ENCODE results near the gene UBTF.
A peak's percentile ranks its signal among the peaks of the same experiment; 100 is the strongest.
"Not testable (repeated sequence)": the region's sequence is repeated elsewhere in the genome, so short reads cannot be mapped to it uniquely, and the experiment has no call there.

The UBTF gene

DNA sequence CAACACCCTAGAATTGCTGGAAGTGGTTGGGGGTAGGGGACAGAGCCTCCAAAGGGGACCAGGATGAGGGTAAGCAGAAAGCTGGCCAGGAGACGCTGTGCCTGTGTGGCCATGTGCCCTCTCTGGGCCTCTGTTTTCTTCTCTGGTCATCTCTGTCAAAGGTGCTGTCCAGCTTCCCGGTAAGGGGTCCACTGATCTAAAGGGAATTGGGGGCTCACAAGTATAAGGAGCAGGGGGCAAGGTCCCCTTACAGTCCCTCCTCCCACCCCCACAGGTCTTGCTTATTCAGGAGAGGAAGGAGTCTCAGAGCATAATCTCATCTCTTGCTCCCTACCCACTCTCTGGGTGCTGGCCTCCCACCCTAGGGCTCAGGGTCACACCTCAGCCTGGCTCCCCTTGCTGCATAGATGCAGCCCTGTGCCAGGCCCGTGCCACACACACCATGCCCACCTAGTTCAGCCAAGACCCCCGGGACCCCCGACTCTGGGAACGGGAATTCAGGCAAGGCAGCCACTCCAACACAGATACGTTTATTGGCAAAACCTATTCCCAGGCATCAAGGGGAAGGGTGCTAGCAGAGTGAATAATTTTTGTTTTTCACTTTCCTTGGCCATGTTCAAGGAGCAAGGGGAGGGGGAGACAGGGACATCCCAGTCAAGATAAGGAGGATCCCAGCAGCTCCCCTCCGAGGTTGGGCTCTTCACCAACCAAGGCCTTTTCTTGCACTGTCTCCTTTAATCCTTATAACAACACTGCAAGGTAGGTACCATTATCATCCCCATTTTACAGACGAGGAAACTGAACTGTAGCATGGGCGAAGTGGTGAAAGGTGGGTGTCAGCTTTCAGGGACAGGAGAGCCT lies 28.6 kb upstream of the UBTF start:
- DNase-seq (ENCODE audit: low read depth in 1 of 2, low spot score in 1 of 2): no peak

DNA sequence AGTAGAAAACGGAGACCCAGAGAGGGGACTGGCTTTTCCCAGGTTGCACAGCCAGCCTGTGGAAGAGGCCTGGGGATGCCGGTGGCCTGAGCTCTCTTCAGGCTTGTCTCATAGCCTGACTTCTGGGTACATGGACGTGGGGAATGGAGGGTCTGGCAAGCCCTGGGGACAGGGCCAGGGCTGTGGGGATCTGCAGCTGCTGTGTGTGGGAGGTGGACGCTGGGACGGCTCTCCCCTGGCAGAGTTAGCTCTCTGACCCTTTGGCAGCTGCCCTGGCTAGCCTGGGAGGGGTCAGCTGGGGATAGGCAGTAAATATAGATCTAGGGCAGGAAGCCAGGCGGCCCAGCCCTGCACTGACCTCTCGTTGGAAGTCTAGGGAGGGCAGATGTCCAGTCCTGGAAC lies 28.0 kb upstream of the UBTF start:
- no peak for DNase-seq (ENCODE audit: low read depth in 1 of 2, low spot score in 1 of 2)

DNA sequence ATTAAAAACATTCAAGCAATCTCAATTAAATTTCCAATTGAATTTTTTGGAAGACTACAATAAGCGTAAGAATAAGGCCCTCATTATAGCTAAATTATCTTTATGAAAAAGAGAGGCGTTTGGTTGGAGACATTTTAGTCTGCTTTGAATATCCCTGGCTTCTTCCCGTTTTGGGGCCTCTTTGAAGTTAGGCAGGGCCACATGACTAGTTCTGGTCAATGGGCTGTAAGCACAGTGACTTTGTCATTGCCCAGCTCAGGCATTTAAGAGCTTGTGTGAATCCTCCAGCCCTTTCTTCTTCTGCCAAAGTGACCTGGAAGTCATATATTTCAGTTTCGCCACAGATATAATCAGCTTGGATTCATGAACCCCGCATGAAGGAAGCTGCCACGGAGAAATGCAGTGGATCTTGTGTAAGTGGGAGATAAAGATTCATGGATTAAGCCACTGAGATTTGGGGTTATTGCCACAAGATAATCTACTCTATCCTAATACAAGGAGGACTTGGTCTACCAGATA lies 21.7 kb upstream of the UBTF start:
- DNase-seq (ENCODE audit: low read depth in 1 of 2, low spot score in 1 of 2): no peak

DNA sequence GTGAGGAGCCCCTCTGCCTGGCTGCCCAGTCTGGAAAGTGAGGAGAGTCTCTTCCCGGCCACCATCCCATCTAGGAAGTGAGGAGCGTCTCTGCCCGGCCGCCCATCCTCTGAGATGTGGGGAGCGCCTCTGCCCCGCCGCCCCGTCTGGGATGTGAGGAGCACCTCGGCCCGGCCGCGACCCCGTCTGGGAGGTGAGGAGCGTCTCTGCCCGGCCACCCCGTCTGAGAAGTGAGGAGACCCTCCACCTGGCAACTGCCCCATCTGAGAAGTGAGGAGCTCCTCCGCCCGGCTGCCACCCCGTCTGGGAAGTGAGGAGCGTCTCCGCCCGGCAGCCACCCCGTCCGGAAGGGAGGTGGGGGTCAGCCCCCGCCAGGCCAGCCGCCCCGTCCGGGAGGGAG lies 18.4 kb upstream of the UBTF start:
- DNase-seq (ENCODE audit: low read depth in 1 of 2, low spot score in 1 of 2): not testable (repeated sequence)

DNA sequence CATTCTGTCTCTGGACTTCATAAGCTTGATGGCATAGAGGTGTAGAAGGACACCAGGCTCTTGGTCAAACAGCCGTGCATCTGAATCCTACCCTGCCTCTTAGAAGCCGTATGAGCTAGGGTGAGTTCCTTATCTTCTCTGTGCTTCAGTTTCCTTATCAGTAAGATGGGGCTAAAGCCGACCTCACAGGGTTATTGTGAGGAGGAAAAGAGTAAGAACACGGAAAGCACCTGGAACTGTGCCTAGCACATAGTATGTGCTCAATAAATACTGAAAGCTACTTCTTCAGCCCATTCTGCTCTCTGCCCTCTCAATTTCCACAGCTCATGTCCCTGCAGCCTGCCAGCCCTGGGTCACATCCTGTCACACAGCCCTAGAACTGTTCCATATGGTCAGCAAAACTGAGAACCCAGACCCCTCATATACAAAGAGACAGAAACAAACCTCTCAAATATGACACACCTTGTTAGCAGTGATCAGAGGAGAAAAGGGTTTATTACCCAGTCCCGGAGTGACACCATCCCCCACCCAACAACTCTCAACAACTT lies 17.0 kb upstream of the UBTF start:
- no peak for DNase-seq (ENCODE audit: low read depth in 1 of 2, low spot score in 1 of 2)

DNA sequence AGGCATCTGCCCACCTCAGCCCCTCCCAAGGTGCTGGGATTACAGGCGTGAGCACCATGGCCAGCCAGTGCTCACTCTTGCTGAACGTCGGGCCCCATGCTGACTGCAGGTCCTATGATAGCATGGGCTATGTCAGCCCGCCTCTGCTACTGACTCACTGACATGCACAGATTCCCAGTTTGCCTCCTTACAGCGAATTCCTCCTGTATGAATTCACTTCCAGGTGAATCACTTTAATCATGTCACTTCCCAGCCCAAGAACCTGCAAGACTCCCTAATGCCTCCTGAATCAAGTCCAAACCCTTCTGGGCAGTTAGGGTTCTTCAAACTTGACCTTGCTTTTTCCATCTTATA lies 16.1 kb upstream of the UBTF start:
- no peak for DNase-seq (ENCODE audit: low read depth in 1 of 2, low spot score in 1 of 2)

DNA sequence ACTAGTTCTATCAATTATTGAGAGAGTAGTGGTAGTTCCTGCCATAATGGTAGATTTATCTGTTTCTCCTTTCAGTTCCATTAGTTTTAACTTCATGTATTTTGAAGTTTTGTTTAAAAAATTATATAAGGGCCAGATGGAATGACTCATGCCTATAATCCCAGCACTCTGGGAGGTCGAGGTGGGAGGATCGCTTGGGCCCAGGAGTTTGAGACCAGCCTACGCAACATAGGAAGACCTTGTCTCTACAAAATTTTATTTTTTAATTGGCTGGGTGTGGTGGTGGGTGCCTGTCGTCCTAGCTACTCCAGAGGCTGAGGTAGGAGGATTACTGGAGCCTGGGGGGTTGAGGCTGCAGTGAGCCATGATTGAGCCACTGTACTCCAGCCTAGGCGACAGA lies 14.1 kb upstream of the UBTF start:
- DNase-seq (ENCODE audit: low read depth in 1 of 2, low spot score in 1 of 2): no peak

DNA sequence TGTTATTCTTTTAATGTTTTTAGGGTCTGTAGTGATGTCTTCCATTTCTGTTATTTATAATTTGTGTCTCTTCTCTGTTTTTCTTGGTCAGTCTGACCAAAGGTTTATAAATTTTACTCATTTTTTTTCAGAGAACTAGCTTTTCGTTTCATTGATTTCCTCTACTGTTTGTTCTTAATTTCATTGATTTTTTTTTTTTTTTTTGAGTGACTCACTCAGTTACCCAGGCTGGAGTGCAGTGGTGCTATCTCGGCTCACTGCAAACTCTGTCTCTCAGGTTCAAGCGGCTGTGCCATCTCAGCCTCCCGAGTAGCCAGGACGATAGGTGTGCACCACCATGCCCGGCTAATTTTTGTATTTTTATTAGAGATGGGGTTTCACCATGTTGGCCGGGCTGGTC lies 12.6 kb upstream of the UBTF start:
- DNase-seq (ENCODE audit: low read depth in 1 of 2, low spot score in 1 of 2): no peak

DNA sequence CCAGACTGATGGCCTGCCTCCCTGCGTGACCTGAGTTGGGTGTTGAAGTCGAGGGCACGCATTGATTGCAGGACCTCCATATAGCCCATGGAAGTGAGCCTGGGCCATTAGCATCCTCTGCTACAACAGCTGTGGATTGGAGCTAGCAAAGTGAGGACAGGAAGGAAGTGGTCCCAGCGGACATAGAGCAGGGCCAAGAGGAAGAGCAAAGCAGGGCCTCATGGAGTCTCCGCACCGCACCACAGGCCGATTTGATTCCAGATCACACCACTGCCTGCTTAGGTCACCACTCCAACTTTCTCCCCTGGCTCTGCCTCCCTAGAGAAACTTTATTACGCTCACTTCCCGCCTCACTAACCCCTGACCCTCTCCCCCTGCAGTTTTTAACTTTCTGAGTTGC lies 10.7 kb upstream of the UBTF start:
- no peak for DNase-seq (ENCODE audit: low read depth in 1 of 2, low spot score in 1 of 2)

DNA sequence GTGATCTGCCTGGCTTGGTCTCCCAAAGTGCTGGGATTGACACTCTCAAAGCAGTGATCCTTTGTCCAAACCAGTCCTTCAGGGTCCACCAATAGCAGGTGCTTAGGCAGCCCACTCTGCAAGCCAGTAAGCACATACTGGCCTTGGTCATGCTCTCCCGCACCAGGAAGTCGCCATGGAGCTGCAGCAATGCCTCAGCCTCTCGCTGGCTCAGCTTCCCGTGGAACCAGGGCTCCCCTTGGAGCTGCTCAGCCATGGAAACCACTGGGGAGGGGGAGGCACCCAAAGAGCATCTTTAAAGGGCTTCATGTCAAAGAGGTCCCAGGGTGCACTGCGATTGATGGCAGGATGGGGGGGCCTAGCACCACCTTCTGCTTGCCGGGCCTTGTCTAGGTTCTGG lies 9.6 kb upstream of the UBTF start:
- DNase-seq (ENCODE audit: low read depth in 1 of 2, low spot score in 1 of 2): no peak

DNA sequence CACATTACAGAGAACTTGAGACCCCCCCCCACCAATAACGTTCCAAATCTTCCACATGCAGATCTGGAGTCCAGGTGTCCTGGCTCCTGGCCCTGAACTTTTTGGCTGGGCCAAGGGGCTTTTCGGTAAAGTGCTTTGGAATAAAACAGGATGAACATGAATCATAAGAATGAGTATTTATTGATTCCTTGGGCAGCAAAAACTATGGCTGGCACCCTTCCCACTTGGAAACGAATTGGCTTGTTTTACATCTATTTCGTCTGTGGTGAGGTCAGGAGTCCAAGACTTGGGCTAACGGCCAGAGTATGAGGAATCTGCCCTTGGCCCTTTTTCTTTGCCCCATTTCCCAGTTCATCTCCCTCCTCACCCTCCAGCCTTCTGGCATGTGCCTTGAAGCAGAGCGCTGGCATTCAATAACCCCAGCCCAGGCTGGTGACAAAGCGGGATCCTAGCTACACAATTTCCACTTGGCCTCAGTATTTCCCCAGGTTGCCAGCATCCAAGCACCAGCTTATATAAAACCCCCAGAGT lies 4.1 kb upstream of the UBTF start:
- DNase-seq (ENCODE audit: low read depth in 1 of 2, low spot score in 1 of 2): no peak

DNA sequence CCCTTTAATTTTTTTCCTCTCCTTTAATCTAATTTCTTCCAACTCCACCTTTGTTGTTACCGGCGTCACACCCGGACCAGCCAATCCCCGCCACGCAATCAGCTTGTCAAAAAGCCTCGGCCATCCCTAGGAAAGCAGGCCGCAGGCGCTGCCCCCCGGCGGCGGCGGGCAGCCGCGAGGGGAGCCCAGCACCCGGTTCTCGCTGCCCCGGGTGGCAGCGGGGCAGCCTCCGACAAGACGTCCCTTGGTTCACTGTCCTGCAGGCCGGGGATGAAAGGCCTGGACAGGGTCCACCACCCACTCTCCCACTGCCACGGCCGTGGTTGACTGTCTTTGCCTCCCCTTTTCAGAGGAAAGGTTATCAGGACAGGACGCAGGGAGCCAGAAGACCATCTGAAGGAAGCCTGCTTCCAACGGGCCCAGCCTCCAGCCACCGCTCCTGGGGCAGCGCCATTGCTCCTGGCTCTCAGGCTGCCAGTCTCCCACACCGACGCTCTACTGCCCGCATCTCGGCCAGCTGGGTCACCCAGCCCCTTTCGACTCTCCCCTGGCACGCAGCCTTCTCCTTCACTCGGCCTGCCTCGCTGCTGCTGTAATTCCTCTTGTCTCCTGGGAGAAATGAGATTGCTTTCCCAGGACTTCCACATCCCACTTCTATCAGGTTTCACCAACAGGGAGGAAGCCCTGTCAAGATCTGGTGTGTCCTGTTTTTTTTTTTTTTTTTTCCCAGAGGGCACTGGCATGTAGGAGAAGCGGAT lies 2.8 kb upstream of the UBTF start:
- DNase-seq (ENCODE audit: low read depth in 1 of 2, low spot score in 1 of 2): no peak

DNA sequence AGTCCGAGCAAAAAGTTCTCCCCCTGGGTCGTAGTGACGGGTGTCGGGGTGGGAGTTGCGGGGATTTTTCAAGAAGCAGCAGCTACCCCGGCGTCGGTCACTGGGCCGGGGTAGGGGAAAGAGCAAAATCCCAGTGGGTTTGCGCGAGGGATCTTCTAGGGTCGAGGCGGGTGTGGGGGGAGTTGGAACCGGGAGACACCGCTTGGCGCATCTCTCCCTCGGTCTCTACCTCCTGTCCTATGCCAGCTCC lies 2.3 kb upstream of the UBTF start:
- DNase-seq (ENCODE audit: low read depth in 1 of 2, low spot score in 1 of 2): no peak

DNA sequence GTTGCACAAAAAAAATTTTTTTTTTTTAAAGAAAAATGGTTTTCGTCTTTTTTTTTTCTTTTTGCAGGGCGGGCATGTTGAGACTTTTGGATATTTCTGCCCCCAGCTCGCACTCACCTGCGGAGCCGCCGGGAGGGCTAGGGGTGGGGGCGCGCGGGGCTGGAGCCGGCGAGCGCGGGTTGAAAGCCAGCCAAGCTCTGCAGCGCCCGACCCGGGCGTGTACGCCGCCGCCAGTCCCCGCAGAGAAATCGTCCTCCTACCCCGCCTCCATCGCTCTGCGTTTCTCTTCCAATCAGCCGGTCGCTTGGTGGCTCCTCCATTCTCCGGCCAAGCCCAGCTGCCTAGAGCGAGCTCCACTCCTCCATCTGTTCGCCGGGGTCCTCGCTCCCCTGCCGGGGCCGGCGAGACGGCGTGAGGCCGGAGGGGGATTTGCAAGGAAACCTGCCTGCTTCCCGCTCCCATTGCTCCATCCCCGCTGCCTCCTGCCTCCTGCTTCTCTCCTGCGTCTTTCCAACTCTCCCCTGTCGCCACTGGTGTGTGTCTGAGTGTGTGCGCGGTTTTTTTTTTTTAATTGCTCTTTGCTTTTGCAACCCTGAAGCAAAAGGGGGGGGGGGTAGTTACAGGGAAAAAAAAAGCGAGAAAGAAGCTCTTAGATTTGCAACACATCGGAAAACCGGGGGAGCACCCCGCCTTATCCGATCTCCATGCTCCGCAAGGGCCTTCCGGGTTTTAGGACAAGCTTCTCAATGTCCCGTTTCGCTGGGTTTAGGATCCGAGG lies 1.8 kb upstream of the UBTF start:
- DNase-seq (ENCODE audit: low read depth in 1 of 2, low spot score in 1 of 2): peak in 1 of 2 donors; percentile 29

DNA sequence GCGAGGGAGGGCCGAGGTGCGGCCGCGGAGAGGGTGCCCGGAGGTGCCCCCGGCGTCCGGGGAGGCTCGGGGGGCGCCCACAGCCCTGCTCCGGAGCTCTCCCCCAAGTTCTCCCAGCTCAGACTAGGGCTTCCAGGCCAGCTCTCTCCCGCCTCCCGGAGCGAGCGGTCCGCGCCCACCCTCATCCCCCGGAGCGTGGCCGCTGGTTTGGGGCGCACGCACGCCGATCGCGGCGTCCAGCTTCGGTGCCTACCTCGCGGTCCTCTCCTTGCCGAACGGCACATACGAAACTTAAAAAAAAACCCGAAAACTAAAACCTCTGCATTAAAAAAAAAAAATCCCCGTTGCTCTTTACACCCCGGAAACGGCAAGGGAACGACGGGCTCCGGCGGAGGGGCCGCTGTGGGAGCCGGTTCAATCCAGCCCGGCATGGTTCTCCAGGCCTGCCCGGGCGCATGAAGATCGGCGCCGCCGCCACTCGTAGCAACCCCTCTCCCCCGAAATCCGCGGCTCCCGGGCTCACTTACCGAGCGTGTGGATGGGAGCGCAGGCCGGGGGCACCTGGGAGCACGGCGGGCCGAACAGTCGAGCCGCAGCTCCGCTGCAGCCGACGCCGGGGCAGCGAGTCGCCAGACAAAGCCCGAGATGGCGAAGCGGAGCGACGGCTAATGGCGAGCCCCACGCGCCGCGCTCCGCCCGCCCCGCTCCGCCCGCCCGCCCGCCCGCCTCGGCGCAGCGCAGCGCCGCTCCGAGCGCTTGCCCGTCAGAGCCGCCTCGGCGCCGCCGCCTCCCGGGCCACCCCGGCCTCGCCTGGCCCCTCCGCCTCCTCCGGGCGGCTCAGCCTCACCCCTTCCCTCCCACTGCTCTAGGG lies 973 bp upstream of the UBTF start:
- DNase-seq (ENCODE audit: low read depth in 1 of 2, low spot score in 1 of 2): peak in 1 of 2 donors; percentile 43

DNA sequence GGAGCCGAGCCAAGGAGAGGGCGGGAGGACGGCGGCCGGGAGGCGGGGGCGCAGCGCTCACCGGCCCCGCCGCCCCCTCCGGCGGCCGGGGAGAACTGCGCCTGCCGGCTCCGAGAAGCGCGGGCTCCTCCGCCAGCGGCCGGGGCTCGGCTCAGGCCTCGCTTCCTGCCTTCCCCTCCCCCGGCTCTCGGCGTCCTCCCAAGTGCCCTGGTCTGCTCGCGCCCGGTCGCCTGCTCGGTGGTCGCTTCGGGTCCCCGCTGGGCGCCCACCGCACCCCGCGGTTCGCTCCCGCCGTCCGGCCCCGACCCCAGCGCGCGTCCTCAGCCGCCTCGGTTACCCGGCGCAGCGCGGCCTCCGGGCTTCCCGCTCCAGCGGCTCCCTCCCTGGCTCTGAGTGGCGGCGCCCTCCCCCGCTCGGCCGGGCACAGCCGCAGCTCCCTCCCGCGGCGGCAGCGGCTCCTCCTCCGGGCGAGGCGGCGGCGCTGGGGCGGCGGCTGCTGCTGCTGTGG lies 313 bp downstream of the UBTF start:
- DNase-seq (ENCODE audit: low read depth in 1 of 2, low spot score in 1 of 2): peak in 1 of 2 donors; percentile 51

DNA sequence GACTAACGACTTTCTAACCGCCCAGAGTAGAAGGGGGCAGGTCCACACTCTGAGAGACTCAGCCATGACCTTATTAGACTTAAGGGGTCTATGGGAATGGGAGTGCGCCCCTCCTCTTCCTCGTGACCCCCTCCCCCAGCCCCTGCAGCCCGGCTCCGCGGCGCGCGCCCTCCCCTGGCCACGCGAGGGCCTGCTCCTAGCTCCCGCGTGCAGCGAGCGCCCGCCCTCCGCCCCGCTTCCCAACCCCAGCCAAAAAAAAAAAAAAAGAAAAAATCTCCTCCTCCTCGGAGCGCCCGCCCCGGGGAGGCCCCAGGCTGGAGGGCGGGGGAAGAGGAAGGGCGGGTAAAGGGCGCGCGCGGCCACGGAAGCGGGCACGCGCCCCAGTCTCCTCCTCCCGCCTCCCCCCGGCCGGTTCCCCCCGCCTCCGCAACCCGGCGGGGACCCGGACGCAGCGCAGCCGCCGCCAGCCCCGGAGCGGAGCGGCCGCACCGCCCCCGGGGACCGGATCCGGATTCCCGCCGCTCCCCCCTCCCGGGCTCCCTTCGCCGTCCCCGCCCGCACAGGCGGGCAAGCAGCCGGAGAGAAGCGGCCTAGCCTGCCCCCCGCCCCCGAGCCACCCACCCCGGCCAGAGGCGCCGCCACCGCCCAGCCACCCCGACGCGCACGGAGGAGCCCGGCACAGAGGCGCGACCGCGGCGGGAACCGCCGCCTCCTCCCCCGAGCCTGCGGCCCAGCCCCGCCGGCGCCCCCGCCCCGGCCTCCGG lies 949 bp downstream of the UBTF start:
- DNase-seq (ENCODE audit: low read depth in 1 of 2, low spot score in 1 of 2): peak; percentile 66 to 81

DNA sequence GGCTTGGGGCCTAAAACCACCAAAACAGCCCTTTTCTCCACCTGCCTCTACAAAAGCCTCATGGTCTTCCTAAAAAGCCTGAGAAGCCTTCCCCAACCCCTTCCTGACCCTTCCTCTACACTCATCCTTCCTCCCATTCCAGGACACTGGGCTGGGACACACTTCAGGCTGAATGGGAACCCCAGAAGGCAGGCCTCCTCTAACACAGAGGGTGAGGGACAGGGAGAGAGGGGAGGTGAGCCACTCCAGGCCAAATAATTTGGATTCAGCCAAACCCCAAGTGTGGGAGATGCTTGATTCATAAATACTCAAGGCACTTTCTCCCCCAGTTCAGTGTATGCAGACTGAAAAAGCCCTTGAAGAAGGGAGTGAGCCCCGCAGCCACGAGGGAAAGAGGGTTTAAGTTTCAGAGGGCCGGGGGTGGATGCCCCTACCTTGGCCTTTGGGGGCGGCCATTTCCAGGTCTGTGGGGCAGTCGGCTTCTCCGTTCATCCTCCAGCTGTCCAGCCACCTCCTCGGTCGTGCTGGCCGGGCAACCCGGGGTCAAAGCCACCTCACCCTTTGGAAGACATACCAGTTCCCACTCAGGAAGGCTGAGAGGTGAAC lies 1.6 kb downstream of the UBTF start:
- no peak for DNase-seq (ENCODE audit: low read depth in 1 of 2, low spot score in 1 of 2)

DNA sequence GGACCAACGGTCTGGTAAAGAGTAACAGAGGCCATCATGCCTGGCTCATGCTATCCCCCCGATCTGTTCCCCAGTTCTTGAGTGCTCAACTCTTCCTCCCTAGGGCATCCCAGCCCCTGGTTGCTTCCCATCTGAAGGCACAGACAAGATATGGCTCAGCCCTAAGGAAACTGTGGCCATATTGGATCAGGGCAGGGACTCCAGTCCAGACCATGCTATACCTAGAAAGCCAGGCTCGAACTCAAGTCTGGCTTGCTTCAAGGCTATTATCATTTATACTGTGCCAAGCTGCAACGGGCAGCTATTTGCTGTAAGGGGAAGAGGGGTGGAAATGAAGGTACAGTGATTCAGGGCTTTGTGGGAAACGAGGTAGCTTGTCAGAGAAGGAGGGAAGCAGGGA lies 2.8 kb downstream of the UBTF start:
- DNase-seq (ENCODE audit: low read depth in 1 of 2, low spot score in 1 of 2): no peak
